GM21786 (cell line): ENCODE data around the gene FARSB.
A peak's percentile ranks its signal among the peaks of the same experiment; 100 is the strongest.
"Not testable (repeated sequence)": the region's sequence is repeated elsewhere in the genome, so short reads cannot be mapped to it uniquely, and the experiment has no call there.

Source experiments
- ATAC-seq: cut with Tn5 transposase; IDR thresholded peaks from one replicate; pipeline ENCODE4 v1.9.1; 2021; ENCODE audit not compliant: unreplicated experiment

FARSB gene

GRCh38 chr2:222609381-222609780, 46.5 kb downstream of the FARSB start:
- no peak for ATAC-seq

- no peak for ATAC-seq
Measured at GRCh38 chr2:222608081-222608480, 47.8 kb downstream of the FARSB start.

GRCh38 chr2:222606306-222606705, 49.6 kb downstream of the FARSB start:
- no peak for ATAC-seq

GRCh38 chr2:222604749-222605515, 51.0 kb downstream of the FARSB start:
- ATAC-seq: no peak

- ATAC-seq: no peak
Measured at GRCh38 chr2:222603501-222603900, 52.4 kb downstream of the FARSB start.

- no peak for ATAC-seq
Measured at GRCh38 chr2:222598611-222599010, 57.3 kb downstream of the FARSB start.

- no peak for ATAC-seq
Measured at GRCh38 chr2:222595581-222595980, 60.3 kb downstream of the FARSB start.

GRCh38 chr2:222594679-222595078, 61.2 kb downstream of the FARSB start:
- ATAC-seq: no peak

- ATAC-seq: no peak
Measured at GRCh38 chr2:222592176-222592575, 63.7 kb downstream of the FARSB start.

- ATAC-seq: no peak
Measured at GRCh38 chr2:222591661-222592060, 64.2 kb downstream of the FARSB start.

GRCh38 chr2:222584589-222584988, 71.3 kb downstream of the FARSB start:
- ATAC-seq: not testable (repeated sequence)

GRCh38 chr2:222582928-222583327, 73.0 kb downstream of the FARSB start:
- ATAC-seq: peak; percentile 64

- ATAC-seq: no peak
Measured at GRCh38 chr2:222577341-222577740, 78.6 kb downstream of the FARSB start.

GRCh38 chr2:222576171-222577081, 79.5 kb downstream of the FARSB start:
- no peak for ATAC-seq

- ATAC-seq: no peak
Measured at GRCh38 chr2:222575618-222576017, 80.3 kb downstream of the FARSB start.

GRCh38 chr2:222572751-222573174, 83.1 kb downstream of the FARSB start:
- ATAC-seq: no peak

- no peak for ATAC-seq
Measured at GRCh38 chr2:222572264-222572721, 83.6 kb downstream of the FARSB start.

- ATAC-seq: no peak
Measured at GRCh38 chr2:222569826-222570225, 86.1 kb downstream of the FARSB start.

- ATAC-seq: no peak
Measured at GRCh38 chr2:222568865-222569264, 87.0 kb downstream of the FARSB start.

- no peak for ATAC-seq
Measured at GRCh38 chr2:222566229-222566628, 89.7 kb downstream of the FARSB start.

- no peak for ATAC-seq
Measured at GRCh38 chr2:222563936-222564335, 92.0 kb downstream of the FARSB start.
